ENCODE measurements around the gene GPR78. TPM values are rescaled to one million over a fixed set of nuclear protein-coding genes. Genes with fewer than 3 reads are reported as not detected.
"Not testable (repeated sequence)": the region's sequence is repeated elsewhere in the genome, so short reads cannot be mapped to it uniquely, and the experiment has no call there.

Gene GPR78
- total RNA-seq, 6 experiments from 2014 or later = 0.05 to 0.14 (median 0.09) TPM; not detected in 2

DNA sequence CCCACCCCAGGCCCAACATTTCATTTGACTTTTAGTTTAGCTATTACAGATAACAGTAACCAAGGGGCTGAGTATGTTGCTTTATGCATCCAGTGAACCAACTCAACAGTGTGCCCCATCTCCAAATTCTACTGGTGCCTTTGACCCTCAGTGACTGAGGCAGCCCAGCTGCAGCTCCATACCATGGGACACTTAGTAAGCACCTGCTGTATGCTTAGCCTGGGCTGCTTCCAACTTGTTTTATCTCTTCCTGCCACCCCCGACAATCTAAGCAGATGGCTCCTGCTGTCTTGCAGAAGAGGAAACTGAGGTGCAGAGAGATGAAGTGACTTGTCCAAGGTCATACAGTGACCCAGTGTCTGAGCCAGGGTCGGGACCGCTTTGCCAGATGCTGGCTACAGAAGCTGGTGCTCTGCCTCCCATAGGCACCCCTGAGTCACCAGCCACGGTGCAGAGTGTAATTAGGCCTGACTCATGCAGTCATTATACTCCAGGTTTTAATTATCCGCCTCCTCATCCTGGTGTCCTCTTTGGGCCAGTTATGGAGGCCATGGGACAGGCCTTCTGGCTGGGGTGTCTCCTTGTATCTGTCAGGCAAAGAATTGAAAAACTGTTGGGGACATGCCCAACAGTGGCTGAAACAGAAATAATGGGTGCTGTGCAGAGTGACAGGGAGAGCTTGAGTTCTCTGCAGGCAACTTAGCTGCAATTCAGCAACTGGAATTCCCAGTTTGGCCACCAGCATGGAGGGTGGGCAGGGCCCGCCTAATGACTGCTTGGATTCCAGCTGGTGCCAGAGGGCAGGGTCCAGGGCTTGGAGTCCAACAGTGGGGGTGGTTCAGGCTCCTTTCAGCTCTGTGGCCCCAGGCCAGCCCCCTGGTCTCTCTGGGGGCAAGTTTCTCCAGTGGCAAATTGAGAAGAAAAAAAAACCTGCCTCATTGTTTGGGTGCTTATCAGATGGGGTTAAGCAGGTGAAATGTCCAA, 8.2 kb upstream of the GPR78 start:
- H3K27ac Mint-ChIP-seq = no peak overlapping the region

GRCh38 chr4:8573266-8573665, 6.9 kb upstream of the GPR78 start:
- TF ChIP-seq, protein P1, sequence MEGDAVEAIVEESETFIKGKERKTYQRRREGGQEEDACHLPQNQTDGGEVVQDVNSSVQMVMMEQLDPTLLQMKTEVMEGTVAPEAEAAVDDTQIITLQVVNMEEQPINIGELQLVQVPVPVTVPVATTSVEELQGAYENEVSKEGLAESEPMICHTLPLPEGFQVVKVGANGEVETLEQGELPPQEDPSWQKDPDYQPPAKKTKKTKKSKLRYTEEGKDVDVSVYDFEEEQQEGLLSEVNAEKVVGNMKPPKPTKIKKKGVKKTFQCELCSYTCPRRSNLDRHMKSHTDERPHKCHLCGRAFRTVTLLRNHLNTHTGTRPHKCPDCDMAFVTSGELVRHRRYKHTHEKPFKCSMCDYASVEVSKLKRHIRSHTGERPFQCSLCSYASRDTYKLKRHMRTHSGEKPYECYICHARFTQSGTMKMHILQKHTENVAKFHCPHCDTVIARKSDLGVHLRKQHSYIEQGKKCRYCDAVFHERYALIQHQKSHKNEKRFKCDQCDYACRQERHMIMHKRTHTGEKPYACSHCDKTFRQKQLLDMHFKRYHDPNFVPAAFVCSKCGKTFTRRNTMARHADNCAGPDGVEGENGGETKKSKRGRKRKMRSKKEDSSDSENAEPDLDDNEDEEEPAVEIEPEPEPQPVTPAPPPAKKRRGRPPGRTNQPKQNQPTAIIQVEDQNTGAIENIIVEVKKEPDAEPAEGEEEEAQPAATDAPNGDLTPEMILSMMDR (IDR thresholded peaks at IDR 0.05) = no peak
- Mint-ChIP-seq H3K36me3 (ENCODE audit: low read depth) (no peaks in the 10 kb centered on the region), H3K4me3 (no peak overlapping the region), H3K27me3 (ENCODE audit: insufficient read depth) (peaks cover 28% of the 10 kb centered on the region), H3K4me1 (ENCODE audit: low read depth) (peaks cover 8% of the 10 kb centered on the region), H3K9me3 (no peaks in the 10 kb centered on the region), H3K27ac (no peak overlapping the region)
- no peak for DNase-seq

More for the DNA sequence above, 8.2 kb upstream of the GPR78 start:
- Mint-ChIP-seq H3K27me3 (ENCODE audit: insufficient read depth) (peaks cover 19% of the 10 kb centered on the region), H3K9me3 (no peaks in the 10 kb centered on the region), H3K4me3 (no peak overlapping the region), H3K36me3 (ENCODE audit: low read depth) (no peaks in the 10 kb centered on the region), H3K4me1 (ENCODE audit: low read depth) (peaks cover 14% of the 10 kb centered on the region)
- no peak for DNase-seq
- TF ChIP-seq, protein P1 (IDR thresholded peaks at IDR 0.05) = no peak

GRCh38 chr4:8574796-8575370, 5.3 kb upstream of the GPR78 start:
- no peak overlapping the region for H3K27ac Mint-ChIP-seq
- H3K27me3 Mint-ChIP-seq (ENCODE audit: insufficient read depth) = peaks cover 35% of the 10 kb centered on the region
- no peaks in the 10 kb centered on the region for H3K9me3 Mint-ChIP-seq
- H3K36me3 Mint-ChIP-seq (ENCODE audit: low read depth) = no peaks in the 10 kb centered on the region
- no peak for DNase-seq
- TF ChIP-seq, protein P1 (IDR thresholded peaks at IDR 0.05) = no peak
- H3K4me3 Mint-ChIP-seq = no peak overlapping the region
- H3K4me1 Mint-ChIP-seq (ENCODE audit: low read depth) = peaks cover 8% of the 10 kb centered on the region

- no peak overlapping the region for H3K27ac Mint-ChIP-seq
- TF ChIP-seq, protein P1 (IDR thresholded peaks at IDR 0.05) = no peak
- peaks cover 8% of the 10 kb centered on the region for H3K4me1 Mint-ChIP-seq (ENCODE audit: low read depth)
- no peaks in the 10 kb centered on the region for H3K36me3 Mint-ChIP-seq (ENCODE audit: low read depth)
- DNase-seq = no peak
- H3K4me3 Mint-ChIP-seq = no peak overlapping the region
- H3K9me3 Mint-ChIP-seq = no peaks in the 10 kb centered on the region
- H3K27me3 Mint-ChIP-seq (ENCODE audit: insufficient read depth) = peaks cover 35% of the 10 kb centered on the region
Observed at GRCh38 chr4:8575457-8575856, 4.7 kb upstream of the GPR78 start.

GRCh38 chr4:8576591-8576990, 3.6 kb upstream of the GPR78 start:
- H3K27me3 Mint-ChIP-seq (ENCODE audit: insufficient read depth) = peaks cover 34% of the 10 kb centered on the region
- H3K9me3 Mint-ChIP-seq; DNase-seq; H3K27ac Mint-ChIP-seq; H3K4me1 Mint-ChIP-seq (ENCODE audit: low read depth); H3K4me3 Mint-ChIP-seq; H3K36me3 Mint-ChIP-seq (ENCODE audit: low read depth): not testable (repeated sequence)

DNA sequence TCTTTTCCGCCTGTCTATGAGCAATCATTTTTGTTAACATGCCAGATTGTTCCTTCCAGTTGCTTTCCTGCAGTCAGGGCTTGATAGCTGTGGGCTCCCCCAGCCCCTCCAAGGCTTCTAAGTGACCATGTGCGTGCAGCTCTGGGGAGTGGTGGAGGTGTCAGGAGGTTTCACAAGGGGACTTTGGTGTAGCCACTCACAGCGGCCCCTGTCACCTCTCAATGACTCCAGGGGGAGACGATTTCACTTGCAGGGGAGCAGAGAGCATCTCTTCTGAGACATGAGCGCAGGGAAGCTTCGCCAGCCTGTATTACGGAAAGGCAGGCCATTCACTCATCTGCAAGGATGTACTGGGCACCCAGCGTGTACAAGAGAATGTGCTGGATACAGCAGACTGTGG, 3.1 kb upstream of the GPR78 start:
- Mint-ChIP-seq H3K27me3 (ENCODE audit: insufficient read depth) (peaks cover 36% of the 10 kb centered on the region), H3K4me3 (no peak overlapping the region), H3K36me3 (ENCODE audit: low read depth) (no peaks in the 10 kb centered on the region), H3K27ac (no peak overlapping the region), H3K9me3 (no peaks in the 10 kb centered on the region), H3K4me1 (ENCODE audit: low read depth) (peaks cover 4% of the 10 kb centered on the region)
- DNase-seq = no peak
- TF ChIP-seq, protein P1 (IDR thresholded peaks at IDR 0.05) = no peak
